Pulmonary artery endothelial cell (primary cell): ENCODE measurements around the gene EEF1AKMT1. TPM values are rescaled to one million over a fixed set of nuclear protein-coding genes. Genes with fewer than 3 reads are reported as not detected.
A peak's percentile ranks its signal among the peaks of the same experiment; 100 is the strongest.
"Not testable (repeated sequence)": the region's sequence is repeated elsewhere in the genome, so short reads cannot be mapped to it uniquely, and the experiment has no call there.

Experiments used
- DNase-seq: peaks from one replicate; pipeline ENCODE4 v3.0.0-alpha.2; 2011; ENCODE audit warnings: low read depth, low spot score
- total RNA-seq: library from RNA; depleted of rRNA; stranded (reverse); fragments of >200 nt; gene quantifications from 2 replicates; pipeline ENCODE4 v1.2.3, GENCODE V29; 2014

EEF1AKMT1 gene
- total RNA-seq, 1 donor from 2014 or later: 5.9 TPM

GRCh38 chr13:20778311-20778710 lies 4.5 kb upstream of the EEF1AKMT1 start:
- DNase-seq: no peak

GRCh38 chr13:20776751-20777150 lies 3.0 kb upstream of the EEF1AKMT1 start:
- DNase-seq: no peak

- no peak for DNase-seq
These were observed 2.2 kb upstream of the EEF1AKMT1 start for GRCh38 chr13:20775961-20776360.

GRCh38 chr13:20774746-20775145 lies 985 bp upstream of the EEF1AKMT1 start:
- DNase-seq: no peak

DNA sequence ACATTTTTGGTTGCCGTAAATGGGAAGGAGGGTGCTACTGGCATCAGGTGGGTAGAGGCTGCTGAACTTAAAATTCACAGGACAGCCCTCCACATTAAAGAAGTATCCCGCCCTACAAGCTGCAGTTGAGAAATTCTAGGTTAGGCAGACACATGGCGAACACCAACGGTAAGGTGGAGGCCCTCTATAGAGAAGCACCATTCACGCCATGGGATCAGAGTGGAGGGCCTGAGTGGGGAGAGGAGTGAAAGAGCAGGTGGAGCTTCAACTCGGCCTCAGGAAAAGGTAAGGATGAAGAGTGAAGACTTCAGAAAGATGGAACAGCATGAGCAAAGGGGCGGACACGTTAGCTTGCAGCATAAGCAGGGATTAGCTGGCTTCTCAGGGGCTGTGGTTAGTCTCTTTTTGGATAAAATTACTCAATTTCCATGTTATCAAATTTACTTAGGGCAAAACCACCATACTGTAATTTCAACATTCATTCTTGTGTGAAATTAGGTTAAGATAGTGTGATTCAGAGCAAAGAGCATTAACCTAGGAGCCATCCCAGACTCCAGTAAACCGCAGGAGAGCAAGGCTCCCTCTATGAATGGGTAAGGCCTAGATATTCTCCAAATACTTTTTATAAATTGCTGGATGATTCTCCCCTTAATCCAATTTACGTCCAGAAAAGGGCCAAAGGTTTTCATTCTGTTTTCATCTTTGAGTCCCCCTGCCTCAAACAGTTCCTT lies 1.2 kb downstream of the EEF1AKMT1 start:
- no peak for DNase-seq

GRCh38 chr13:20769834-20770233 lies 3.9 kb downstream of the EEF1AKMT1 start:
- DNase-seq: no peak

GRCh38 chr13:20769091-20769490 lies 4.7 kb downstream of the EEF1AKMT1 start:
- peak; percentile 85 for DNase-seq

DNA sequence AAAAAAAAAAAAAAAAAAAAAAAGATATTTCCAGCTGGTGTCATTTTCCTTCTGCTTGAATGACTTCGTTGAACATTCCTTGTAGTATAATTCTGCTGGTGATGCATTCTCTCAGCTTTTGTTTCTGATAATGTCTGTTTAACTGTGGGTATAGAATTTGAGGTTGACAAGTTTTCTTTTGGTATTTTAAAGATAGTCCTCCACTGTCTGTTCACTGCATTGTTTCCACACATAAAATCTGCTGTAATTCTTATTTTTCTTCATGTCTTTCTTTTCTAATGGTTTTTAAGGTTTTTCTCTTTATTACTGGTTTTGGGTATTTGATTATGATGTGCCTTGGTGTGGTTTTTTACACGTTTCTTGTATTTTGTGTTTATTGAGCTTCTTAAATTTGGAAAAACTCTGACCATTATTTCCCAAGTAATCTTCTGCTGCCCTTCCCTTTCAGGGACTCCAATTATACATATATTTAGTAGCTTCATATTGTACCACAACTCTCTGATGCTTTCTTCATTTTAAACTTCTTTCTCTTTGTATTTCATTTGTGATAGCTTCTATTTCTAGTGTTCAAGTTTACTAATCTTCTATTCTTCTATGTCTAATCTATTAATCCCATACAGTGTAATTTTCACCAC lies 6.3 kb downstream of the EEF1AKMT1 start:
- no peak for DNase-seq

DNA sequence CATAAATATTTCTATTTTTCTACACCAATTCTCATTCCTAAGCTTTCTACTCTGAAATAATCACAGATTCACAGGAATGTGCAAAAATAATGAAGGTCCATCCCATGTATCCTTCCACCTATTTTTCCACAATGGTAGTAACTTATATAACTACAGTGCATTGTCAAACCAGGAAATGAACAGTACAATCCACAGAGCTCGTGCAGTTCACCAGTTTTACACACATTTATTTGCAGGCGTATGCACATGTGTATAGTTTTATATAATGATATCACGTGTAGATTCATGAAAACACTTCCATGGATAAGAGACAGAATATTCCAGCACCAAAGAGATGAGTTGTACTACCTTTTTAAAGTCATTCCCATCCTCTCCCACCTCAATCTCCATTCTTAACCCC lies 12.9 kb downstream of the EEF1AKMT1 start:
- DNase-seq: no peak

DNA sequence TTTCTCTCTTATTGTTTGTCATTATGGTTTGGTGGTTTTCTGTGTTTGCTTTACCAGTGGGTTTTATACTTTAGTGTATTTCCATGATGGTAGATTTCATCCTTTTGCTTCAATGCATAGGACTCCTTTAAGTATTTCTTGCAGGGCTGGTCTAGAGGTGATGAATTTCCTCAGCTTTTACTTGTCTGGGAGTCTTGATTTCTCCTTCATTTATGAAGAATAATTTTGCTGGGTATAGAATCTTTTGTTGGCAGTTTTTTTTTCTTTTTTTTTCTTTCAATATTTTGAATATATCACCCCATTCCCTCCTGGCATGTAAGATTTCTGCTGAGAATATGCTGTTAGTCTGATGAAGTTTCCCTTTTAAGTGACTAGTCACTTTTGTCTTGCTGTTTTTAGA lies 19.8 kb downstream of the EEF1AKMT1 start:
- no peak for DNase-seq

DNA sequence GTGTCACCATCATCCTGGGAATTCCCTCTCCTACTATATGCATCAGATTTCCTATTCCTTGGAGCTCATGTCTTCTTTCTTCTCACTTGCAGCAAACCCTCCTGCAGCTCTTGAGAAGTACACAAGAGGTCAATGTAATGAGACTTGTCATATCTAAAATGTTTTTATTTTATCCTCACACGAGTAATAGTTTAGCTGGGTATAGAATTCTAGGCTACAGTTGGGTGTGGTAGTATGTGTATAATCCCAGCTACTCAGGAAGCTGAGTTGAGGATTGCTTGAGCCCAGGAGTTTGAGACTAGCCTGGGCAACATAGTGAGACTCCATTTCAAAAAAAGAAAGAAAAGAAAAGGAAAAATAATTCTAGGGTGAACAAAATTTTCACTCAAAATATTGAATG lies 24.4 kb downstream of the EEF1AKMT1 start:
- no peak for DNase-seq

GRCh38 chr13:20743830-20744404 lies 29.8 kb downstream of the EEF1AKMT1 start:
- not testable (repeated sequence) for DNase-seq

DNA sequence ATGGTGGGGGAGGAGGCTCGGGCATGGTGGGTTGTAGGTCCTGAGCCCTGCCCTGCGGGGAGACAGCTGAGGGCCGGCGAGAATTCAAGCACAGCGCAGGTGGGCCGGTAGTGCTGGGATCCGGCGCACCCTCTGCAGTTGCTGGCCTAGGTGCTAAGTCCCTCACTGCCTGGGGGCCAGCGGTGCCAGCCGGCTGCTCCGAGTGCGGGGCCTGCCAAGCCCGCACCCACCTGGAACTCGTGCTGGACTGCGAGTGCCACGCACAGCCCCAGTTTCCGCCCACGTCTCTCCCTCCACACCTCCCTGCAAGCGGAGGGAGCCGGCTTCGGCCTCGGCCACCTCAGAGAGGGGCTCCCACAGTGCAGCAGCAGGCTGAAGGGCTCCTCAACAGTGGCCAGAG lies 33.7 kb downstream of the EEF1AKMT1 start:
- DNase-seq: no peak

GRCh38 chr13:20738616-20739015 lies 35.1 kb downstream of the EEF1AKMT1 start:
- DNase-seq: no peak

- DNase-seq: no peak
These were observed 43.9 kb downstream of the EEF1AKMT1 start for GRCh38 chr13:20729633-20730585.

DNA sequence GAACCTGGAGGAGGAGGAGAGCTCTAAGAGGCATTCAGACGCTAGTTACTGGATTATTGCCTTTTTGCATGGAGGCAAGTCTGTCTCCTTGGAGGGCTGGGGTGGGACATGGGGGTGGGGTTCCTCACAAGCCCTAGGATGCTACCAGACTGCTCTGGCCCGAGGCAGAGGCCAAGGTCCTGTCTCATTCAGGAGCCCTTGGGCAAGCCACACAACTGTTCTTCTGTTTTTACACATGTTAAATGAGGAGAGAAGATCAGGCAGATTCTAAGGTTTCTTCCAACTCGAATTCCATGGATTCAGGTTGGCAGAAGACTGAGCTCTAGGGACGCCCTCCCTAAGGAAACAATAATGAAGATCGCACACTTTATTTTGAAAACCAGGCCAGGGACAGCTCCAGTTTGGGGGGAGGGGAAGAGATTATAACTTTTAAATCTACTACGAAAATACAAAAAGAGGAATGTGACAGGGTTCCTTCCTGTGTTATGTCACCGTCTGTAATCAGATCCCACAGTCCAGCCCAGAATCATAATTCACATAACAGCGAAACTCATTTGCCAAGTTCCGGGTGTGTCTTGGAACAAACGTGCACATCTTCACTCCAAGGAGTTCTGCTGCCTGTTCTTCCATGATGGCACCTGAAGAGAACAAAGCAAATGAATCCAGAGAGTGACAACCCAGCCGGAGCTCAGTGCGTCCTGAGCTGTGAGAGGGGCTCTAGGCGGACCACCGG lies 45.0 kb downstream of the EEF1AKMT1 start:
- no peak for DNase-seq

- no peak for DNase-seq
These were observed 45.9 kb downstream of the EEF1AKMT1 start for GRCh38 chr13:20727856-20728255.

DNA sequence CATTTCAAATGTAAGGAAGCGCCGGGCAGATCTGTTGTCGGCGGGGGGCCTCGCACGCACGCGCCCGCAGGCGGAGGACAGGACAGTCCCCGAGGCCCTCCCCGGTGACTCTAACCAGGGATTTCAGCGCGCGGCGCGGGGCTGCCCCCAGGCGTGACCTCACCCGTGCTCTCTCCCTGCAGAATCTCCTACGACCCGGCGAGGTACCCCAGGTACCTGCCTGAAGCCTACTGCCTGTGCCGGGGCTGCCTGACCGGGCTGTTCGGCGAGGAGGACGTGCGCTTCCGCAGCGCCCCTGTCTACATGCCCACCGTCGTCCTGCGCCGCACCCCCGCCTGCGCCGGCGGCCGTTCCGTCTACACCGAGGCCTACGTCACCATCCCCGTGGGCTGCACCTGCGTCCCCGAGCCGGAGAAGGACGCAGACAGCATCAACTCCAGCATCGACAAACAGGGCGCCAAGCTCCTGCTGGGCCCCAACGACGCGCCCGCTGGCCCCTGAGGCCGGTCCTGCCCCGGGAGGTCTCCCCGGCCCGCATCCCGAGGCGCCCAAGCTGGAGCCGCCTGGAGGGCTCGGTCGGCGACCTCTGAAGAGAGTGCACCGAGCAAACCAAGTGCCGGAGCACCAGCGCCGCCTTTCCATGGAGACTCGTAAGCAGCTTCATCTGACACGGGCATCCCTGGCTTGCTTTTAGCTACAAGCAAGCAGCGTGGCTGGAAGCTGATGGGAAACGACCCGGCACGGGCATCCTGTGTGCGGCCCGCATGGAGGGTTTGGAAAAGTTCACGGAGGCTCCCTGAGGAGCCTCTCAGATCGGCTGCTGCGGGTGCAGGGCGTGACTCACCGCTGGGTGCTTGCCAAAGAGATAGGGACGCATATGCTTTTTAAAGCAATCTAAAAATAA lies 52.1 kb downstream of the EEF1AKMT1 start:
- no peak for DNase-seq

GRCh38 chr13:20721058-20721453 lies 52.7 kb downstream of the EEF1AKMT1 start:
- no peak for DNase-seq

DNA sequence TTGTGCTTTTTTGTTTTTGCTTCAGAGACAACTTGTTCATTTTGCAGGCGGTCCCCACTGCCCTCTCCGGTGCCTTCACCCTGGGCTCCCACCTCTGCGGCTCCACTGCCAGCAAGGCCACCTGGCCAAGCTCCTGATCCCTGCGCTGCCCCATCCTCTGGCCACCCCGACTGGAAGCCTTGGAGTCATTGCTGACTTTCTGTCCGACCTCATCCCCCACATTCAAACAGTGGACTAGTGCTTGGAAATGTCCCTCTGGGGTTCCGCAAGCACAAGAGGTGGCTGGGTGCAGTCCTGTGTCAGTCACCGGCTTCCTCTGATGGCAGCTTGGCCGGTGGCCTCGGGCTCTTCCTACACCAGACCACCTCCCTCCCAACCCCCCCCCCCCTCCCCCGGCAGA lies 53.3 kb downstream of the EEF1AKMT1 start:
- no peak for DNase-seq
